GM23338 (cell line): Measurements from ENCODE around the gene CACHD1.

Source experiments
- POLR2AphosphoS5 ChIP-seq: IDR thresholded peaks from 2 replicates; pipeline ENCODE4 v1.6.1; 2016; ENCODE audit warnings: antibody characterized with exemption, low read depth
- ZNF114 ChIP-seq: fragments of 250-450 bp; sonication (Bioruptor Pico); IDR thresholded peaks from 2 replicates; pipeline ENCODE4 v1.5.0; 2020; ENCODE audit warnings: mild to moderate bottlenecking, moderate library complexity
- TF ChIP-seq, protein P1 (sequence below), 2 experiments: fragments of 200-600 bp in 1 of 2; sonication (generic) in 1 of 2; conservative IDR thresholded peaks; 2 replicates each; pipeline versions ENCODE4 v1.5.1 to v1.6.1; 2016 to 2017; ENCODE audit warnings: antibody characterized with exemption in 2 of 2, low read depth in 2 of 2, mild to moderate bottlenecking in 2 of 2, moderate library complexity in 1 of 2
- TF ChIP-seq, protein P2 (sequence below): IDR thresholded peaks from one replicate; pipeline ENCODE4 v1.6.1; 2018; ENCODE audit warnings: antibody characterized with exemption; ENCODE audit not compliant: unreplicated experiment

DNA sequence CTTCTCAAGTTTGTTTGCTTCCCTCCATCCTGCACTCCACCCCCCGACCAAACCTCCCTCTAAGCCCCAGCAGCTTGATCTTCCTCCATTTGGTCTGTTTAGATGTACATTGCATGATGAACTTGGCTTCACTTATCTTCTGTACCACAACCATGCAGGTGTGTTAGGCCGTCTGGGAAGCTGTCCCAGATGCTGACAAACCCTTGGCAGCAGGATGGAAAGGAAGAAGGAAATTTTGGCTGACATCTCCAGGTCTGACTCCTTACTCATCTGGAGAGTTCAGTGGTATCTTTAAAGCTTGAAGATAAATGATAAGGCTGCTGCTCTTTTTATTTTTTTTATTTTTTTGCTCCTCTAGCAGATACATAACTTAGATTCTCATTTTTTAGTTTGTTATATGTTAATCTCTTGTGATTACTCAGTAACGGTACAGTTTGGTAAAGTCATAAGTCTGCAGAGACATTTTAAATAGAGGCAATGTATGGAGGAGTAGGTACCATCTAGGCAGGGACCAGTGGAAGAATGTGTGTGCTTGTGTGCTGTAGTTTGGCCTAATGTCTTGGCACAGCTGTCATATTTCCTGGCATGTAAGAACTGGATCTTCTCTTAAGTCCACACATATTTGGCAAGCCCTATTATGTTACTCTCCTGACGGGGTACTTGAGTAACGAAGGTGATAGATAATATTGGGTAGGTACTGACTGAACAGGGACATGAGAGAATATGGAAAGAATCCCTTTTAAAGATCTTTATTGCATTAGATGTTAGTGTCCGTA, 79.7 kb downstream of the CACHD1 start:
- TF ChIP-seq, protein P1, sequence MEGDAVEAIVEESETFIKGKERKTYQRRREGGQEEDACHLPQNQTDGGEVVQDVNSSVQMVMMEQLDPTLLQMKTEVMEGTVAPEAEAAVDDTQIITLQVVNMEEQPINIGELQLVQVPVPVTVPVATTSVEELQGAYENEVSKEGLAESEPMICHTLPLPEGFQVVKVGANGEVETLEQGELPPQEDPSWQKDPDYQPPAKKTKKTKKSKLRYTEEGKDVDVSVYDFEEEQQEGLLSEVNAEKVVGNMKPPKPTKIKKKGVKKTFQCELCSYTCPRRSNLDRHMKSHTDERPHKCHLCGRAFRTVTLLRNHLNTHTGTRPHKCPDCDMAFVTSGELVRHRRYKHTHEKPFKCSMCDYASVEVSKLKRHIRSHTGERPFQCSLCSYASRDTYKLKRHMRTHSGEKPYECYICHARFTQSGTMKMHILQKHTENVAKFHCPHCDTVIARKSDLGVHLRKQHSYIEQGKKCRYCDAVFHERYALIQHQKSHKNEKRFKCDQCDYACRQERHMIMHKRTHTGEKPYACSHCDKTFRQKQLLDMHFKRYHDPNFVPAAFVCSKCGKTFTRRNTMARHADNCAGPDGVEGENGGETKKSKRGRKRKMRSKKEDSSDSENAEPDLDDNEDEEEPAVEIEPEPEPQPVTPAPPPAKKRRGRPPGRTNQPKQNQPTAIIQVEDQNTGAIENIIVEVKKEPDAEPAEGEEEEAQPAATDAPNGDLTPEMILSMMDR (conservative IDR thresholded peaks at IDR 0.05; ENCODE audit: low read depth in 2 of 2) = no peak
- TF ChIP-seq, protein P2, sequence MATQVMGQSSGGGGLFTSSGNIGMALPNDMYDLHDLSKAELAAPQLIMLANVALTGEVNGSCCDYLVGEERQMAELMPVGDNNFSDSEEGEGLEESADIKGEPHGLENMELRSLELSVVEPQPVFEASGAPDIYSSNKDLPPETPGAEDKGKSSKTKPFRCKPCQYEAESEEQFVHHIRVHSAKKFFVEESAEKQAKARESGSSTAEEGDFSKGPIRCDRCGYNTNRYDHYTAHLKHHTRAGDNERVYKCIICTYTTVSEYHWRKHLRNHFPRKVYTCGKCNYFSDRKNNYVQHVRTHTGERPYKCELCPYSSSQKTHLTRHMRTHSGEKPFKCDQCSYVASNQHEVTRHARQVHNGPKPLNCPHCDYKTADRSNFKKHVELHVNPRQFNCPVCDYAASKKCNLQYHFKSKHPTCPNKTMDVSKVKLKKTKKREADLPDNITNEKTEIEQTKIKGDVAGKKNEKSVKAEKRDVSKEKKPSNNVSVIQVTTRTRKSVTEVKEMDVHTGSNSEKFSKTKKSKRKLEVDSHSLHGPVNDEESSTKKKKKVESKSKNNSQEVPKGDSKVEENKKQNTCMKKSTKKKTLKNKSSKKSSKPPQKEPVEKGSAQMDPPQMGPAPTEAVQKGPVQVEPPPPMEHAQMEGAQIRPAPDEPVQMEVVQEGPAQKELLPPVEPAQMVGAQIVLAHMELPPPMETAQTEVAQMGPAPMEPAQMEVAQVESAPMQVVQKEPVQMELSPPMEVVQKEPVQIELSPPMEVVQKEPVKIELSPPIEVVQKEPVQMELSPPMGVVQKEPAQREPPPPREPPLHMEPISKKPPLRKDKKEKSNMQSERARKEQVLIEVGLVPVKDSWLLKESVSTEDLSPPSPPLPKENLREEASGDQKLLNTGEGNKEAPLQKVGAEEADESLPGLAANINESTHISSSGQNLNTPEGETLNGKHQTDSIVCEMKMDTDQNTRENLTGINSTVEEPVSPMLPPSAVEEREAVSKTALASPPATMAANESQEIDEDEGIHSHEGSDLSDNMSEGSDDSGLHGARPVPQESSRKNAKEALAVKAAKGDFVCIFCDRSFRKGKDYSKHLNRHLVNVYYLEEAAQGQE = no peak
- TF ChIP-seq POLR2AphosphoS5 = no peak
- TF ChIP-seq ZNF114 (CRISPR knock-in tag) = no peak
